Muscle of arm (tissue), 12 donors: ENCODE measurements around the gene GH2. TPM values are rescaled to one million over a fixed set of nuclear protein-coding genes. Genes with fewer than 3 reads are reported as not detected.

Source experiments
- polyA plus RNA-seq, 12 donors: library from polyadenylated mRNA; unstranded; fragments of 120-200 nt; gene quantifications; one replicate each; pipeline ENCODE4 v1.2.1, GENCODE V29; 2013; ENCODE audit not compliant: insufficient read length in 12 of 12

The GH2 gene
- polyA plus RNA-seq, 12 donors: not detected

Other genes starting within 250 kb of the GH2 start
- gene LIMD2, start 181.8 kb downstream of the GH2 start, polyA plus RNA-seq: 10 to 100 TPM in 3 of 12 donors, 1 to 10 TPM in 8, not detected in 1; 4.6 to 30.1 (median 7.8) TPM
- gene STRADA, start 140.1 kb downstream of the GH2 start, polyA plus RNA-seq: 10 to 100 TPM in 11 of 12 donors, not detected in 1; 19.0 to 60.5 (median 27.1) TPM
- 10 to 100 TPM in 11 of 12 donors, not detected in 1; 43.8 to 73.2 (median 59.4) TPM for gene CCDC47, start 108.3 kb downstream of the GH2 start, polyA plus RNA-seq
- gene DDX42, start 107.8 kb downstream of the GH2 start, polyA plus RNA-seq: 100 to 1,000 TPM in 9 of 12 donors, 10 to 100 TPM in 2, not detected in 1; 80.5 to 177 (median 109) TPM
- gene PSMC5, start 54.5 kb downstream of the GH2 start, polyA plus RNA-seq: 100 to 1,000 TPM in 10 of 12 donors, 10 to 100 TPM in 1, not detected in 1; 95.6 to 118 (median 109) TPM
- gene FTSJ3, start 54.3 kb downstream of the GH2 start, polyA plus RNA-seq: 10 to 100 TPM in 11 of 12 donors, not detected in 1; 27.6 to 47.4 (median 32.6) TPM
- 10 to 100 TPM in 11 of 12 donors, not detected in 1; 24.0 to 63.6 (median 27.1) TPM for gene SMARCD2, start 39.3 kb downstream of the GH2 start, polyA plus RNA-seq
- 1 to 10 TPM in 9 of 12 donors, under 1 TPM in 1, not detected in 2; 0.73 to 10.0 (median 3.1) TPM for gene CSH2, start 8.3 kb downstream of the GH2 start, polyA plus RNA-seq
- 10 to 100 TPM in 3 of 12 donors, 1 to 10 TPM in 6, under 1 TPM in 1, not detected in 2; 0.58 to 19.1 (median 7.0) TPM for gene CSH1, start 14.6 kb upstream of the GH2 start, polyA plus RNA-seq
- under 1 TPM in 4 of 12 donors, not detected in 8; 0.30 to 0.83 (median 0.61) TPM for gene CSHL1, start 29.3 kb upstream of the GH2 start, polyA plus RNA-seq
- gene GH1, start 36.9 kb upstream of the GH2 start, polyA plus RNA-seq: not detected
- gene CD79B, start 50.4 kb upstream of the GH2 start, polyA plus RNA-seq: 1 to 10 TPM in 9 of 12 donors, under 1 TPM in 1, not detected in 2; 0.88 to 8.4 (median 2.2) TPM
- 10 to 100 TPM in 11 of 12 donors, not detected in 1; 13.9 to 53.0 (median 39.3) TPM for gene SCN4A, start 91.0 kb upstream of the GH2 start, polyA plus RNA-seq
- gene PRR29, start 116.4 kb upstream of the GH2 start, polyA plus RNA-seq: 1 to 10 TPM in 11 of 12 donors, not detected in 1; 1.7 to 5.4 (median 2.4) TPM
- gene ICAM2, start 138.7 kb upstream of the GH2 start, polyA plus RNA-seq: 10 to 100 TPM in 11 of 12 donors, not detected in 1; 16.3 to 34.6 (median 24.8) TPM
- 1 to 10 TPM in 11 of 12 donors, not detected in 1; 4.1 to 7.2 (median 5.0) TPM for gene ERN1, start 248.2 kb upstream of the GH2 start, polyA plus RNA-seq